ENCODE data around the gene LAMTOR2. TPM values are rescaled to one million over a fixed set of nuclear protein-coding genes. Genes with fewer than 3 reads are reported as not detected.

LAMTOR2 gene
- total and polyA plus RNA-seq, 9 of the 15 experiments (the other 6 are each of a cell fraction or from before 2014, with no cell fraction given): 39.0 to 161 (median 74.6) TPM

- TF ChIP-seq BRF2 (IDR thresholded peaks at IDR 0.05; ENCODE audit: borderline replicate concordance, insufficient read depth, insufficient read length) (no peak), ZFP36 (IDR thresholded peaks at IDR 0.05; ENCODE audit: low read depth, low read length, partially characterized antibody) (no peak), PRPF4 (IDR thresholded peaks at IDR 0.05; ENCODE audit: insufficient read depth, low read depth, low read length, poor library complexity, severe bottlenecking) (no peak), THRB (CRISPR knock-in tag; conservative IDR thresholded peaks at IDR 0.05) (no peak), ZKSCAN1 (IDR thresholded peaks at IDR 0.05; ENCODE audit: low read depth, low read length) (no peak), ZNF324 (CRISPR knock-in tag; IDR thresholded peaks at IDR 0.05) (no peak), ATF3 (IDR thresholded peaks at IDR 0.05) (no peak), ATF3 (CRISPR knock-in tag; conservative IDR thresholded peaks at IDR 0.05) (no peak), ID3 (CRISPR knock-in tag; IDR thresholded peaks at IDR 0.05) (no peak), ID3 (tag; IDR thresholded peaks at IDR 0.05) (no peak), SETDB1 (IDR thresholded peaks at IDR 0.05; ENCODE audit: low read length) (no peak), MTA3 (IDR thresholded peaks at IDR 0.05; ENCODE audit: borderline replicate concordance) (0 out of 2 replicates have a peak, but pooled peaks have one; percentile 32), ZNF184 (CRISPR knock-in tag; IDR thresholded peaks at IDR 0.05) (no peak), TOE1 (IDR thresholded peaks at IDR 0.05; ENCODE audit: borderline replicate concordance) (no peak), TOE1 (CRISPR knock-in tag; IDR thresholded peaks at IDR 0.05; ENCODE audit: borderline replicate concordance, low read depth) (no peak), RUNX1 (IDR thresholded peaks at IDR 0.05; ENCODE audit: low read depth) (no peak), NR2C2 (CRISPR knock-in tag; IDR thresholded peaks at IDR 0.05) (peak; percentile 11; the same call in 1 of the 2 replicates), NR2C2 (tag; IDR thresholded peaks at IDR 0.05) (no peak), XRCC5 (IDR thresholded peaks at IDR 0.05; ENCODE audit: low read depth, low read length) (peak; percentile 36; the same call in 1 of the 2 replicates)
Observed at GRCh38 chr1:156090840-156091188, 36.2 kb downstream of the LAMTOR2 start (continued).
